Smooth muscle cell (in vitro differentiated cells): ENCODE measurements around the gene IARS2. TPM values are rescaled to one million over a fixed set of nuclear protein-coding genes. Genes with fewer than 3 reads are reported as not detected.
A peak's percentile ranks its signal among the peaks of the same experiment; 100 is the strongest.

Experiments used
- DNase-seq: peaks from one replicate; lab custom pipeline; 2025; ENCODE audit not compliant: unreplicated experiment; lab: John Stamatoyannopoulos, UW
- H2AFZ ChIP-seq: fragments of 200-600 bp; sonication (generic); 2 replicates; pipeline ENCODE4 v1.6.0; 2016; ENCODE audit warnings: antibody characterized with exemption, low read depth, mild to moderate bottlenecking
- H3F3A ChIP-seq: fragments of 200-600 bp; sonication (generic); 2 replicates; pipeline ENCODE4 v1.6.0; 2017; ENCODE audit warnings: antibody characterized with exemption, low read depth
- H3K27ac ChIP-seq: fragments of 200-600 bp; sonication (generic); 2 replicates; pipeline ENCODE4 v1.5.1; 2016; ENCODE audit warnings: low read depth, mild to moderate bottlenecking
- H3K27me3 ChIP-seq: fragments of 200-600 bp; sonication (generic); 2 replicates; pipeline ENCODE4 v1.6.1; 2016; ENCODE audit warnings: low read depth, mild to moderate bottlenecking
- H3K36me3 ChIP-seq: fragments of 200-600 bp; sonication (generic); 2 replicates; pipeline ENCODE4 v1.5.1; 2016; ENCODE audit warnings: low read depth
- H3K4me1 ChIP-seq: fragments of 200-600 bp; sonication (generic); 2 replicates; pipeline ENCODE4 v1.5.1; 2016; ENCODE audit warnings: low read depth
- H3K4me2 ChIP-seq: fragments of 200-600 bp; sonication (generic); 2 replicates; pipeline ENCODE4 v1.6.0; 2016; ENCODE audit warnings: mild to moderate bottlenecking
- H3K4me3 ChIP-seq: fragments of 200-600 bp; sonication (generic); 2 replicates; pipeline ENCODE4 v1.5.1; 2016; ENCODE audit warnings: mild to moderate bottlenecking
- H3K79me2 ChIP-seq: fragments of 200-600 bp; sonication (generic); 2 replicates; pipeline ENCODE4 v1.6.0; 2016; ENCODE audit warnings: low read depth, mild to moderate bottlenecking
- H3K9ac ChIP-seq: fragments of 200-600 bp; sonication (generic); 2 replicates; pipeline ENCODE4 v1.6.0; 2016; ENCODE audit warnings: low read depth
- H3K9me3 ChIP-seq: fragments of 200-600 bp; sonication (generic); replicated peaks from 2 replicates; pipeline ENCODE4 v1.5.1; 2016; ENCODE audit warnings: low read depth
- H4K20me1 ChIP-seq: fragments of 200-600 bp; sonication (generic); 2 replicates; pipeline ENCODE4 v1.6.0; 2016; ENCODE audit warnings: low read depth
- WGBS: methylation state at CpG from one replicate; pipeline ENCODE4 v1.1.7; 2016; ENCODE audit warnings: low lambda C conversion rate; 5-methylcytosine and 5-hydroxymethylcytosine counted together
- polyA plus RNA-seq: library from polyadenylated mRNA; unstranded; fragments of >200 nt; fragmentation: Nextera tagmentation; extraction: Ambion mirVana; gene quantifications from 2 replicates; pipeline ENCODE4 v1.2.1, GENCODE V29; 2016
- total RNA-seq: library from RNA; depleted of rRNA; stranded (reverse); fragments of >200 nt; gene quantifications from 2 replicates; pipeline ENCODE4 v1.2.3, GENCODE V29; 2014
- TF ChIP-seq, protein P1 (sequence below): fragments of 200-600 bp; sonication (generic); IDR thresholded peaks from 2 replicates; pipeline ENCODE4 v1.5.1; 2017; ENCODE audit warnings: borderline replicate concordance, mild to moderate bottlenecking, antibody characterized with exemption; ENCODE audit not compliant: insufficient read depth, poor library complexity, severe bottlenecking

Gene IARS2
- total and polyA plus RNA-seq, 2 experiments from 2014 or later: 42.5 to 81.0 TPM

DNA sequence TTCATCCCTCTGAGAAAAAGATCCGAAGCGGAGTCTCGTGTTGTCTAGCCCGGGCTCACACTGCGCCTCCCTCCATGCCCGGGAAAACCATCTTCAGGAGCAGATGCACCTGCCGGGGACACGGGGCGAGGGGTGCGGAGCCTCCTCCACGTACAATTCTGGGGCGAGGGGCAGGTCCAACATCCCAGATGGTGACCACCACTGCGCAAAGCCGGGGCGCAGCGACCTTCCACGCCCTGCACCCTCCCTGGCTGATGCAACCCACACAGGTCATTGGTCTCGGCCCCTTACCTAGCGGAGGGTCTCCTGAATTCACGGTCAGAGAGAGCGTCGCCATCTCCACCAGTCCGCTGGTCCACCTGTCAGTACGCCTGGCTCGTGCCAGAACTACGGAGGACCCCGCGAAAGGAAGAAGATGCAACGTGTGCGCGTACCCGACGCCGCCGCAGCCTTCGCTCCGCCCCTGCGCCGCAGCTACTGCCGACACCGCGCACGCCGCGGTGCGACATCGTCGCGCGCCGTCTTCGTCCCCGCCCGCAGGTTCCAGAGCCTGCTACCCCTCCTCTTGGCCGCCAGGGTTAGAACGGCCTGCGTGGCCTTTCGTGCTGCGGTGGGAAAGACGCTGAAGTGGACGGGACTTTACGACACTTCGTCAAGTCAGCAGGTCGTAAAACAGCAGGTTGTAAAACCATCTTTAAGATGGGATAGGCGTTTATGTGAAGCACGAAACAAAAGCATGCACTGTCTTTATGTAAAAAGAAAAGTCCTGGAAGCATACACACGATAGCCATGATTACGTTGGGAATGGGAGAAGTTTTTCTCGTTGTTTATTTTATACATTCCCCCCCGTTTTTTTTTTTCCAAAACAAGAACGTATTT is 47.6 kb upstream of the IARS2 start, which contains the start of gene EPRS1:
Gene EPRS1 (minus strand): TSS at position 454 of the 879 bp plus-strand sequence. CDS start 117 bp downstream, at position 337.
- WGBS: under 1% methylated on average over 71 of the region's 71 CpGs
- Histone ChIP-seq H3K4me2 (peak within 1 kb of the TSS; percentile 94), H3K79me2 (peaks cover 47% of the 10 kb centered on the region), H3K9me3 (no peaks in the 10 kb centered on the region), H4K20me1 (peaks cover 12% of the 10 kb centered on the region), H3K9ac (peak within 1 kb of the TSS; percentile 75), H3K27me3 (no peaks in the 10 kb centered on the region), H3K4me1 (peaks cover 4% of the 10 kb centered on the region), H3K36me3 (no peaks in the 10 kb centered on the region), H3K4me3 (peak within 1 kb of the TSS; percentile 91), H3K27ac (peak within 1 kb of the TSS; percentile 61), H2AFZ (peak within 1 kb of the TSS; percentile 93), H3F3A (no peaks in the 10 kb centered on the region)
- TF ChIP-seq, protein P1, sequence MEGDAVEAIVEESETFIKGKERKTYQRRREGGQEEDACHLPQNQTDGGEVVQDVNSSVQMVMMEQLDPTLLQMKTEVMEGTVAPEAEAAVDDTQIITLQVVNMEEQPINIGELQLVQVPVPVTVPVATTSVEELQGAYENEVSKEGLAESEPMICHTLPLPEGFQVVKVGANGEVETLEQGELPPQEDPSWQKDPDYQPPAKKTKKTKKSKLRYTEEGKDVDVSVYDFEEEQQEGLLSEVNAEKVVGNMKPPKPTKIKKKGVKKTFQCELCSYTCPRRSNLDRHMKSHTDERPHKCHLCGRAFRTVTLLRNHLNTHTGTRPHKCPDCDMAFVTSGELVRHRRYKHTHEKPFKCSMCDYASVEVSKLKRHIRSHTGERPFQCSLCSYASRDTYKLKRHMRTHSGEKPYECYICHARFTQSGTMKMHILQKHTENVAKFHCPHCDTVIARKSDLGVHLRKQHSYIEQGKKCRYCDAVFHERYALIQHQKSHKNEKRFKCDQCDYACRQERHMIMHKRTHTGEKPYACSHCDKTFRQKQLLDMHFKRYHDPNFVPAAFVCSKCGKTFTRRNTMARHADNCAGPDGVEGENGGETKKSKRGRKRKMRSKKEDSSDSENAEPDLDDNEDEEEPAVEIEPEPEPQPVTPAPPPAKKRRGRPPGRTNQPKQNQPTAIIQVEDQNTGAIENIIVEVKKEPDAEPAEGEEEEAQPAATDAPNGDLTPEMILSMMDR: peak; percentile 50
- peak; percentile 57 for DNase-seq

DNA sequence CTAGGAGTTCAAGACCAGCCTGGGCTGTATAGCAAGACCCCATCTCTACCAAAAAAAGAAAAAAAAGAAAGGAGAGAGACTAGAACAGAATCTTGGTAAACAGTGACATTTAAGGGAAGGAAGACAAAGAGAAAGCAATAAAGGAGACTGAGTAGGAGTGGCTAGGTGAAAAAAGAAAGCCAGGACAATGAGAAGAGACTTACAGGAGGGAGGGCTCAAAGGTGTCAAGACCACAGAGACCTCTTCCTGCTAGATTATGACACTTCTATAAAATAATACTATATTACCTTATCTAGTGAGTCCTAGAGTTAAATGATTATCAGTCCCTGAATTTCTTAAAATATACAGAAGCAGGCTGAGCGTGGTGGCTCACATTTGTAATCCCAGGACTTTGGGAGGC is 37.6 kb upstream of the IARS2 start:
- Histone ChIP-seq H3K79me2 (no peaks in the 10 kb centered on the region), H3K4me1 (no peaks in the 10 kb centered on the region), H3F3A (no peaks in the 10 kb centered on the region), H4K20me1 (no peaks in the 10 kb centered on the region), H3K4me3 (no peak overlapping the region), H3K27ac (no peak overlapping the region), H3K9me3 (no peaks in the 10 kb centered on the region), H3K27me3 (no peaks in the 10 kb centered on the region), H2AFZ (no peak overlapping the region), H3K9ac (no peak overlapping the region), H3K36me3 (no peaks in the 10 kb centered on the region), H3K4me2 (no peak overlapping the region)
- 91% methylated on average over 1 of the region's 1 CpG for WGBS
- TF ChIP-seq, protein P1: no peak
- DNase-seq: no peak

DNA sequence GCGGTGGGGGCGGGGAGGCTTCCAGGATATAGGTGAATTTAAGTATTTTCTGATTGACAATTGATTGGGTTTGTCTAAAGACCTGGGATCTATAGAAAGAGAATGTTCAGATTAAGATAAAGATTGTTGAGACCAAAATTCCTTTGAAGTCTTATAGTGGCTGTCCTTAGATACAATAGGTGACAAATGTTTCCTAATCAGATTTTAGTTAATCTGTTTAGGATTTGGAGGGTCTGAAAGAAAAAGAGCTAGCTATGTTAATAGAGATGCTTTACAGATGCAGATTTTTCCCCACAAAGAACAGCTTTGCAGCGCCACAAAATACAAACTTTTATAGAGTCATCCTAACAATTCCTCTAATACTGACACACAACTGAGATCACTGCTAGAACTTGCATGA is 33.1 kb upstream of the IARS2 start:
- TF ChIP-seq, protein P1: no peak
- no peaks in the 10 kb centered on the region for H3K9me3 ChIP-seq
- no peaks in the 10 kb centered on the region for H4K20me1 ChIP-seq
- H3K27ac ChIP-seq: no peak overlapping the region
- H3F3A ChIP-seq: no peaks in the 10 kb centered on the region
- no peaks in the 10 kb centered on the region for H3K79me2 ChIP-seq
- no peak overlapping the region for H3K4me2 ChIP-seq
- H3K27me3 ChIP-seq: no peaks in the 10 kb centered on the region
- no peak overlapping the region for H2AFZ ChIP-seq
- H3K9ac ChIP-seq: no peak overlapping the region
- 87% methylated on average over 3 of the region's 3 CpGs for WGBS
- no peak overlapping the region for H3K4me3 ChIP-seq
- no peaks in the 10 kb centered on the region for H3K4me1 ChIP-seq
- no peak for DNase-seq
- H3K36me3 ChIP-seq: peaks cover 11% of the 10 kb centered on the region

DNA sequence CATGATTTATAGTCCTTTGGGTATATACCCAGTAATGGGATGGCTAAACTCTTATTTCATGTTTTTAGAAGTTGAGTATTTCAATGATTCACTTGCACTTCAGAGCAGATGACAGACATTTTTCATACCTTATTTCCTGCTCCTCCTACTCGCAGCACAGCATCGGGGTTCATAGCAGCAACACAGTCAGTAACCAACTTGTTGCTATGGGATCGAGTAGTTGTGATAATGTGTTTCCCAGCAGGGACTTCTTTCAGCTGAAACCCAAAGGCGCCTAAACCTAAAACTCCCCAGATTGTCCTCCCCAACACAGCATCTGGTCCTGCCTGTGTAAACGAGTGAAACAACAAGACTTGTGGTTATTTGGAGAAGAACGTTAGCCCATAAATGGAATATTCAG is 31.3 kb upstream of the IARS2 start:
- Histone ChIP-seq H3K9me3 (no peaks in the 10 kb centered on the region), H3K27me3 (no peaks in the 10 kb centered on the region), H3K4me1 (no peaks in the 10 kb centered on the region), H2AFZ (no peak overlapping the region), H4K20me1 (no peaks in the 10 kb centered on the region), H3K79me2 (no peaks in the 10 kb centered on the region), H3F3A (no peaks in the 10 kb centered on the region), H3K36me3 (peaks cover 20% of the 10 kb centered on the region), H3K27ac (no peak overlapping the region), H3K4me3 (no peak overlapping the region), H3K9ac (no peak overlapping the region), H3K4me2 (no peak overlapping the region)
- no peak for DNase-seq
- TF ChIP-seq, protein P1: no peak
- WGBS: 98% methylated on average over 6 of the region's 6 CpGs
